GM21717 (cell line): ENCODE results near the gene GADD45G.
A peak's percentile ranks its signal among the peaks of the same experiment; 100 is the strongest.

Source experiments
- ATAC-seq: cut with Tn5 transposase; IDR thresholded peaks from one replicate; pipeline ENCODE4 v1.9.1; 2021; ENCODE audit warnings: mild to moderate bottlenecking, moderate library complexity; ENCODE audit not compliant: unreplicated experiment

GADD45G gene

GRCh38 chr9:89604729-89605464 is at the start of gene GADD45G:
Gene GADD45G, plus strand, starts transcription at chr9:89605012. Its CDS starts 110 bp downstream, at chr9:89605122.
- peak; percentile 41 for ATAC-seq

- ATAC-seq, result no peak
Observed at GRCh38 chr9:89555036-89555415, 49.8 kb upstream of the GADD45G start.

- ATAC-seq, result peak; percentile 54
Observed at GRCh38 chr9:89555451-89556375, 49.1 kb upstream of the GADD45G start.

- ATAC-seq, result no peak
Observed at GRCh38 chr9:89558196-89558899, 46.5 kb upstream of the GADD45G start.

GRCh38 chr9:89558948-89559347 is 45.9 kb upstream of the GADD45G start:
- no peak for ATAC-seq

- ATAC-seq, result no peak
Observed at GRCh38 chr9:89562186-89562814, 42.5 kb upstream of the GADD45G start.

- ATAC-seq, result no peak
Observed at GRCh38 chr9:89563571-89564345, 41.1 kb upstream of the GADD45G start.

GRCh38 chr9:89564346-89564878 is 40.4 kb upstream of the GADD45G start:
- ATAC-seq, result peak; percentile 59

GRCh38 chr9:89567649-89568048 is 37.2 kb upstream of the GADD45G start:
- no peak for ATAC-seq

- ATAC-seq, result no peak
Observed at GRCh38 chr9:89574309-89574708, 30.5 kb upstream of the GADD45G start.

GRCh38 chr9:89576404-89576839 is 28.4 kb upstream of the GADD45G start:
- ATAC-seq, result no peak

GRCh38 chr9:89577363-89577762 is 27.4 kb upstream of the GADD45G start:
- no peak for ATAC-seq

GRCh38 chr9:89579741-89580385 is 24.9 kb upstream of the GADD45G start:
- no peak for ATAC-seq

GRCh38 chr9:89586311-89586710 is 18.5 kb upstream of the GADD45G start:
- ATAC-seq, result no peak

GRCh38 chr9:89588271-89588879 is 16.4 kb upstream of the GADD45G start:
- ATAC-seq, result no peak

- ATAC-seq, result no peak
Observed at GRCh38 chr9:89590415-89590814, 14.4 kb upstream of the GADD45G start.

GRCh38 chr9:89591274-89592212 is 13.3 kb upstream of the GADD45G start:
- ATAC-seq, result no peak
